PC-9 (cell line): ENCODE results near the gene FARS2.

Experiments used
- EZH2 ChIP-seq: fragments of 200-600 bp; sonication (generic); IDR thresholded peaks from 2 replicates; pipeline ENCODE4 v1.8.0; 2017; ENCODE audit warnings: antibody characterized with exemption, low read depth
- TF ChIP-seq, protein P1 (sequence below): fragments of 200-600 bp; sonication (generic); conservative IDR thresholded peaks from 2 replicates; pipeline ENCODE4 v1.6.1; 2017; ENCODE audit warnings: mixed run types, antibody characterized with exemption, mild to moderate bottlenecking, moderate library complexity

DNA sequence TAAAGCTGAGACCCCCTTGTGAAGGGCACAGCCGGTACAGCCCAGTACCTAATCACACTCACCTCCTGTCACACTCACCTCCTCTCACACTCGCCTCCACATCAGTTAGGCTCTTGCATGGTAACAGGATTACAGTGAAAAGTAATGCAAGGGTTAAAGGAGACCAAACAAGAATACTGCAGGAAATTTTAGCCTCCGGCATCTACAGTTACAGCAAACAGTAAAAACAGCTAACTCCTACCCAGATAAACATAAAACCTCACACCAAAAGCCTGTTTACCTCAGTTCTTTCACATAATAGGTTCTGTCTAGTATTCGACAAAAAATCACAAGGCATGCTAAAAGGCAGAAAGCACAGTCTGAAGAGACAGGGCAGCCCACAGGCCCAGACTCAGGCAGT is 55.6 kb downstream of the FARS2 start:
- TF ChIP-seq, protein P1, sequence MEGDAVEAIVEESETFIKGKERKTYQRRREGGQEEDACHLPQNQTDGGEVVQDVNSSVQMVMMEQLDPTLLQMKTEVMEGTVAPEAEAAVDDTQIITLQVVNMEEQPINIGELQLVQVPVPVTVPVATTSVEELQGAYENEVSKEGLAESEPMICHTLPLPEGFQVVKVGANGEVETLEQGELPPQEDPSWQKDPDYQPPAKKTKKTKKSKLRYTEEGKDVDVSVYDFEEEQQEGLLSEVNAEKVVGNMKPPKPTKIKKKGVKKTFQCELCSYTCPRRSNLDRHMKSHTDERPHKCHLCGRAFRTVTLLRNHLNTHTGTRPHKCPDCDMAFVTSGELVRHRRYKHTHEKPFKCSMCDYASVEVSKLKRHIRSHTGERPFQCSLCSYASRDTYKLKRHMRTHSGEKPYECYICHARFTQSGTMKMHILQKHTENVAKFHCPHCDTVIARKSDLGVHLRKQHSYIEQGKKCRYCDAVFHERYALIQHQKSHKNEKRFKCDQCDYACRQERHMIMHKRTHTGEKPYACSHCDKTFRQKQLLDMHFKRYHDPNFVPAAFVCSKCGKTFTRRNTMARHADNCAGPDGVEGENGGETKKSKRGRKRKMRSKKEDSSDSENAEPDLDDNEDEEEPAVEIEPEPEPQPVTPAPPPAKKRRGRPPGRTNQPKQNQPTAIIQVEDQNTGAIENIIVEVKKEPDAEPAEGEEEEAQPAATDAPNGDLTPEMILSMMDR, result no peak
- TF ChIP-seq EZH2, result no peak
